H4 (cell line): ENCODE data around the gene COPZ1. TPM values are rescaled to one million over a fixed set of nuclear protein-coding genes. Genes with fewer than 3 reads are reported as not detected.

Experiments
- DNase-seq: peaks from one replicate; pipeline ENCODE4 v3.0.0-alpha.2; 2015; ENCODE audit warnings: low spot score
- total RNA-seq: library from RNA; depleted of rRNA; stranded (reverse); fragments of >200 nt; shearing (Covaris generic); gene quantifications from 2 replicates; pipeline ENCODE4 v1.2.3, GENCODE V29; 2014; rRNA removed

The COPZ1 gene
- total RNA-seq, 1 experiment from 2014 or later: 155 TPM

DNA sequence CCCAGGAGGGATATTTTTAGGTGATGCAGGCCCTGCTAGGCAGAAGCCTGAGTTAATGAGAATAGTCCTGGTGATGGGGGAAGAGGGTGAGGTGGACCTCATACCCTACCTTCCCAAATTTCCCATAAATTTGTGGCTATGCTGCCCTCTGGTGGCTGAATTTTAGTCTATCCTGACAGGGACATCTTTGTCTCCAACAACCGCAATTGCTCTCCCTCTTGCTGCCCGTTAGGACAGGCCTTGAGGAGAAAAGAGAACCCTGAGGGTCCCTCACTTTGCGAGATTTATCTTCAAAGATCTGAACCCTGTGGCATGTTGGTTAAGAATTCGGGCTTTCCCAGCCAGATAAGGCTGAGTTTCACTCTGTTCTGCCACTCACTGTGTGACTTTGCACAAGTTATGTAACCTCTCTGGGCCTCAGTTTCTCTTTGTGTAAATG lies 69.4 kb downstream of the COPZ1 start:
- peak; percentile 38 for DNase-seq

DNA sequence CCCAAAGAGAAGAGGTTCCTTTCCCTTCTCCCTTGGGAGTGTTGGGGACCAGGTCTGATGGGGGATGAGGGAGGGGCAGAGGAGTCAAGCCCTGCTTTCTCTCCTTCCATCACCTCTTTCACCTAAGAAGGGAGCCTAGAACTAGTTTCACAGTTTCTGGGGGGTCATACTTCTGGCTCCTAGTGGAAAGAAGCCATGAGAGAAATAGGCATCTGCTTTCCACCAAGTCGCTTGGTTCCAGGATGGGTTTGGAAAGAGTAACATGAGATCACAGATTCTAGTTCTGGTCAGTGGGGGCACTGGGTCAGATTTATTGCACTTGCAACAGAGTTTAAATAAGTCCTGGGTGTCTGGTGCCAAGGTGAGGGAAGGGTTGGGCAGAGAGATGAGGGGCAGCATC lies 70.1 kb downstream of the COPZ1 start:
- no peak for DNase-seq

DNA sequence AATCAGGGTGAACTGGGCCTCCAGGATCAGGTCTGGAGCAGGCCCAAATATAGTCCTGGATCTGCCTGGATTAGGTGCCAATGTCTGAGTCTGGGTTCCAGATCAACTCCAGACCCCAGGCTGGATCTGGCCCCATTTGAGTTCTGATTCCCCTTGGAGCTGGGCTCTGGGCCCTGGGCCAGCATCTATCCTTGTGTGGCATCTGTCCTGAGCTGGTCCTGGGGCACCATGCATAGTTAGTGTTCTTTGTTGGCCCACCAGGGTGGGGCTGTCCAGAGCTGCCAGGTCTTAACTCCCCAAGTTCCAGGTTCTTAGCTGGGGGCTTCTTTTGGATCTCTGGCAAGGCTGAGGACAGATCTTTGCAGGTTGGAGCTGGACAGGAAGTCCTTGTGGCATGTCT lies 70.6 kb downstream of the COPZ1 start:
- no peak for DNase-seq

DNA sequence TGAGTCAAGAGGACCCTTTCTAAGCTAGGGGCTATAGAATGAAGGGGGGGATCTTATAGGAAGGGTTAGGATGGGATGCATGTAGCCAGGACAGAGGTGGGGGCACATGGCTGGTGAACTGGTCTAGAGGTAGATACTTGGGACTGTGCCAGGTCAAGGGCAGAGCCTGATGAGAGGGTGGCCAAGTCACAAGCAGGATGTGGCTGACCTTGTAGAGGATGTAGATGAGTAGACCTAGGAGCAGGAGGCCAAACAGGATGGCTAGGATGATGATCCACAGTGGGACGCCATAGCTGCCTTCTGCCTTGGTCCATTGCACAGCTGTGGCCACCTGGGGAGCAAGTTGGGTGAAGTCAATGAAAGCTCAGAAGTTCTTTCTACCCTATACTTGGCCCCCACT lies 72.2 kb downstream of the COPZ1 start:
- no peak for DNase-seq

DNA sequence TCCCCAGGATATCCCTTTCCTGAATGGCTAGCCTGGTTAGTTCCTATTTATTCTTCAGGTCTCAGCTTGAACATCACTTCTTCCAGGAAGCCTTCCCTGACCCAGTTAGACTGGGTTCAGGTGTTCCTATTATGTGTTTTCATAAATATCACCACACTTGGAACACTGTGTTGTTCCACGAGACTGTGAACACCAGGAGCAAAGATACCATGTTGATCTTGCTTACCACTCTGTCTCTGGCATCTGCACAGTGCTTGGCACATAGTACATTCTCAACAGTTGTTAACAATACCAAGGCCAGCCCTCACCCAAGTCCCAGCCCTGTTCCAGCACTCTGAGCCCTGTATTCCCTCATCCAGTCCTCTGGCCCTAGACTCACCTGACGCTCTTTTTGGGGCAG lies 73.3 kb downstream of the COPZ1 start:
- DNase-seq: no peak

DNA sequence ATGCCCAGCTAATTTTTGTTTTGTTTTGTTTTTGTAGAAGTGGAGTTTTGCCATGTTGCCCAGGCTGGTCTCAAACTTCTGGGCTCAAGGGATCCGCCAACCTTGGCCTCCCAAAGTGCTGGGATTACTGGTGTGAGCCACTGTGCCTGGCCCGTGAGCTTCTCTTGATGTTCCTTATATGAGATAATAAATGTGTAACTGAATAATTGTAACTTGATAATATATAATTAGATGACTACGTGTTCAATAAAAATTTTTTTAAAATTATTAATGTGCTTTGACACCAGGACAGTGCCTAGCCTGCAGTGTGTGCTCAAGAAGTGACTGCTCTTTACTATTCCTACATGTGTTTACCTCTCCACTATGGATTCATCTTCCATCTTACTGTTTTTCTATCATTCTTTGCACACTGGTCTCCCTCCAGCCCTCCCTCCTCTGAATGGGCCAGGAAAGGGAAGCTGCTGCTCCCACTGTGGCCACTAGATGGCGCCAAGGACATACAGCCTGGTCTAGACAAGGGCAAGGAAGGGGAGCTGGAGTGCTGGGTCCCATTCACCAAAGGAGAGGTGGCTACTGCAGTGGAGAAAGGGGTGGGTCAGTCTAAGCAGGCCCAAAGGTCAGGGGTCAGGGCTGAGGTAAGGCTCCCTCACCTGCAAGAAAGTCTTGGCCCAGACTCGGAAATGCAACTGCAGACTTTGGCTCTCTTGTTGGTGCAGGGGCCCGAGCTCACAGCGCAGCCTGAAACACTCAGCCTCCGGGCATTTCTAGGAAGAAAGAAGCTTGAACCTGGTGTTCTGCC lies 74.3 kb downstream of the COPZ1 start:
- peak; percentile 67 for DNase-seq

DNA sequence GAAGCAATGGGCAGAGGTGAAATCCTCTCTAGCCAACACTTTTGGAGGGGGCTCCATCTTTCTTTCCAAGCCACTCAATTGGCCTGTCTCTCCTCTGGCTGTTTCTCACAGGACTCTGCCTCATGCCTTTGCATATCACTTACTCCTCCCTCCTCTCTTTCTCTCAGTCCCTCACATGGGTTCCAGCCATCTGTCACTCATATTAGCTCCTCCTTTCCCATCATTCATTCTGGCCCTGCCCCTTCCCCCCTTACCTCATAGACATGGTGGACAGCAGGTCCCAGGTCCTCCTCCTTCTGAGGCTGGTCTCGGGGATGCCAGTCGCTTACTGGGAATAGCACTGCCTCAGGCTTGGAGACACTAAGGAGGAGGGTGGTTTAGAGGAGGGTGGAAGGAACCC lies 76.2 kb downstream of the COPZ1 start:
- no peak for DNase-seq

Other genes with a start within 250 kb of the COPZ1 start
- 28.1 and 33.8 TPM in 2 replicates for gene SMUG1, start 136.1 kb upstream of the COPZ1 start, total RNA-seq
- 32.1 and 45.4 TPM in 2 replicates for gene CBX5, start 45.0 kb upstream of the COPZ1 start, total RNA-seq
- 443 and 634 TPM in 2 replicates for gene HNRNPA1, start 44.4 kb upstream of the COPZ1 start, total RNA-seq
- 0.89 and 1.2 TPM in 2 replicates for gene NFE2, start 24.1 kb upstream of the COPZ1 start, total RNA-seq
- not detected in 2 replicates for gene GPR84, start 39.4 kb downstream of the COPZ1 start, total RNA-seq
- gene ZNF385A, start 59.6 kb downstream of the COPZ1 start, total RNA-seq: 2.3 and 5.3 TPM in 2 replicates
- gene ITGA5, start 94.1 kb downstream of the COPZ1 start, total RNA-seq: 86.7 and 89.4 TPM in 2 replicates
- gene GTSF1, start 148.5 kb downstream of the COPZ1 start, total RNA-seq: not detected in 2 replicates
- under 0.01 TPM in 1 of 2 replicates, not detected in the other for gene NCKAP1L, start 172.6 kb downstream of the COPZ1 start, total RNA-seq
- gene PDE1B, start 224.5 kb downstream of the COPZ1 start, total RNA-seq: 0.10 and 0.43 TPM in 2 replicates